ENCODE results near the gene DTHD1. TPM values are rescaled to one million over a fixed set of nuclear protein-coding genes. Genes with fewer than 3 reads are reported as not detected.
A peak's percentile ranks its signal among the peaks of the same experiment; 100 is the strongest.

Gene DTHD1
- total RNA-seq, 1 donor from 2014 or later: not detected

- H3K36me3 Mint-ChIP-seq: no peaks in the 10 kb centered on the region
- no peaks in the 10 kb centered on the region for H3F3A ChIP-seq (ENCODE audit: low read depth)
- DNase-seq (ENCODE audit: low spot score): no peak
- H3K9me3 ChIP-seq (ENCODE audit: low read depth): no peaks in the 10 kb centered on the region
- no peak overlapping the region for H2AFZ ChIP-seq (replicated peaks)
- no peaks in the 10 kb centered on the region for H3K79me2 ChIP-seq (ENCODE audit: low read depth)
- H3K27me3 Mint-ChIP-seq (ENCODE audit: insufficient read depth, low read depth): peaks cover 3% of the 10 kb centered on the region
- H3K9me3 Mint-ChIP-seq: no peaks in the 10 kb centered on the region
- H3K4me2 ChIP-seq: no peak overlapping the region
- H3K27ac Mint-ChIP-seq: no peak overlapping the region
- H3K27me3 ChIP-seq: no peaks in the 10 kb centered on the region
- H3K27ac ChIP-seq: no peak overlapping the region
- H3K4me3 ChIP-seq: no peak overlapping the region
- peaks cover 15% of the 10 kb centered on the region for H3K4me1 Mint-ChIP-seq
- no peak overlapping the region for H3K4me3 Mint-ChIP-seq
- H3K4me1 ChIP-seq: no peaks in the 10 kb centered on the region
- H3K9ac ChIP-seq: no peak overlapping the region
- no peaks in the 10 kb centered on the region for H4K20me1 ChIP-seq (ENCODE audit: low read depth)
- no peak for TF ChIP-seq EZH2phosphoT487 (IDR thresholded peaks at IDR 0.05)
- TF ChIP-seq, protein P1, sequence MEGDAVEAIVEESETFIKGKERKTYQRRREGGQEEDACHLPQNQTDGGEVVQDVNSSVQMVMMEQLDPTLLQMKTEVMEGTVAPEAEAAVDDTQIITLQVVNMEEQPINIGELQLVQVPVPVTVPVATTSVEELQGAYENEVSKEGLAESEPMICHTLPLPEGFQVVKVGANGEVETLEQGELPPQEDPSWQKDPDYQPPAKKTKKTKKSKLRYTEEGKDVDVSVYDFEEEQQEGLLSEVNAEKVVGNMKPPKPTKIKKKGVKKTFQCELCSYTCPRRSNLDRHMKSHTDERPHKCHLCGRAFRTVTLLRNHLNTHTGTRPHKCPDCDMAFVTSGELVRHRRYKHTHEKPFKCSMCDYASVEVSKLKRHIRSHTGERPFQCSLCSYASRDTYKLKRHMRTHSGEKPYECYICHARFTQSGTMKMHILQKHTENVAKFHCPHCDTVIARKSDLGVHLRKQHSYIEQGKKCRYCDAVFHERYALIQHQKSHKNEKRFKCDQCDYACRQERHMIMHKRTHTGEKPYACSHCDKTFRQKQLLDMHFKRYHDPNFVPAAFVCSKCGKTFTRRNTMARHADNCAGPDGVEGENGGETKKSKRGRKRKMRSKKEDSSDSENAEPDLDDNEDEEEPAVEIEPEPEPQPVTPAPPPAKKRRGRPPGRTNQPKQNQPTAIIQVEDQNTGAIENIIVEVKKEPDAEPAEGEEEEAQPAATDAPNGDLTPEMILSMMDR (IDR thresholded peaks at IDR 0.05): no peak
- TF ChIP-seq EZH2 (IDR thresholded peaks at IDR 0.05): no peak
- no peaks in the 10 kb centered on the region for H3K36me3 ChIP-seq
These were observed 25.0 kb upstream of the DTHD1 start for GRCh38 chr4:36256398-36256891.

GRCh38 chr4:36260731-36261130, 20.7 kb upstream of the DTHD1 start:
- Histone ChIP-seq H3K27me3 (no peaks in the 10 kb centered on the region), H2AFZ (replicated peaks) (no peak overlapping the region), H3F3A (ENCODE audit: low read depth) (no peaks in the 10 kb centered on the region), H4K20me1 (ENCODE audit: low read depth) (no peaks in the 10 kb centered on the region), H3K4me3 (no peak overlapping the region), H3K9me3 (ENCODE audit: low read depth) (no peaks in the 10 kb centered on the region), H3K9ac (no peak overlapping the region), H3K4me1 (no peaks in the 10 kb centered on the region), H3K36me3 (no peaks in the 10 kb centered on the region), H3K27ac (no peak overlapping the region), H3K79me2 (ENCODE audit: low read depth) (no peaks in the 10 kb centered on the region), H3K4me2 (no peak overlapping the region)
- no peak for TF ChIP-seq EZH2phosphoT487 (IDR thresholded peaks at IDR 0.05)
- no peak for TF ChIP-seq EZH2 (IDR thresholded peaks at IDR 0.05)
- TF ChIP-seq, protein P1 (IDR thresholded peaks at IDR 0.05): no peak
- no peak for DNase-seq (ENCODE audit: low spot score)
- Mint-ChIP-seq H3K36me3 (no peaks in the 10 kb centered on the region), H3K9me3 (no peaks in the 10 kb centered on the region), H3K4me1 (peaks cover 12% of the 10 kb centered on the region), H3K4me3 (no peak overlapping the region), H3K27me3 (ENCODE audit: insufficient read depth, low read depth) (peaks cover 3% of the 10 kb centered on the region), H3K27ac (no peak overlapping the region)

GRCh38 chr4:36264207-36264826, 17.1 kb upstream of the DTHD1 start:
- no peaks in the 10 kb centered on the region for H3K79me2 ChIP-seq (ENCODE audit: low read depth)

More at GRCh38 chr4:36264207-36264826, 17.1 kb upstream of the DTHD1 start:
- Mint-ChIP-seq H3K27ac (no peak overlapping the region), H3K36me3 (no peaks in the 10 kb centered on the region), H3K27me3 (ENCODE audit: insufficient read depth, low read depth) (peaks cover 5% of the 10 kb centered on the region), H3K4me1 (no peaks in the 10 kb centered on the region), H3K9me3 (no peaks in the 10 kb centered on the region), H3K4me3 (no peak overlapping the region)
- no peaks in the 10 kb centered on the region for H3F3A ChIP-seq (ENCODE audit: low read depth)
- H3K27ac ChIP-seq: no peak overlapping the region
- TF ChIP-seq, protein P1 (IDR thresholded peaks at IDR 0.05): no peak
- TF ChIP-seq EZH2phosphoT487 (IDR thresholded peaks at IDR 0.05) (no peak), EZH2 (IDR thresholded peaks at IDR 0.05) (no peak)
- no peaks in the 10 kb centered on the region for H3K36me3 ChIP-seq
- DNase-seq (ENCODE audit: low spot score): no peak
- H2AFZ ChIP-seq (replicated peaks): peak overlapping the region; percentile 13
- H3K9ac ChIP-seq: no peak overlapping the region
- no peak overlapping the region for H3K4me2 ChIP-seq
- no peak overlapping the region for H3K4me3 ChIP-seq
- no peaks in the 10 kb centered on the region for H4K20me1 ChIP-seq (ENCODE audit: low read depth)
- no peaks in the 10 kb centered on the region for H3K4me1 ChIP-seq
- no peaks in the 10 kb centered on the region for H3K27me3 ChIP-seq
- H3K9me3 ChIP-seq (ENCODE audit: low read depth): no peaks in the 10 kb centered on the region

Data from neural progenitor cell (in vitro differentiated cells).